Astrocyte (in vitro differentiated cells and primary cell): ENCODE data around the gene TTC8.

Source experiments
- CTCF ChIP-seq: IDR thresholded peaks from 2 replicates; pipeline ENCODE4 v1.5.1; 2011; ENCODE audit warnings: low read depth, mild to moderate bottlenecking, inconsistent platforms, low read length, moderate library complexity; ENCODE audit not compliant: insufficient read depth
- EZH2 ChIP-seq: IDR thresholded peaks from 2 replicates; pipeline ENCODE4 v1.6.1; 2012; ENCODE audit warnings: mild to moderate bottlenecking, low read length, inconsistent platforms; ENCODE audit not compliant: insufficient read depth

GRCh38 chr14:88910386-88910785 is 85.9 kb downstream of the TTC8 start:
- TF ChIP-seq CTCF (no peak), EZH2 (no peak)
